GM21717 (cell line): ENCODE results near the gene PTPRT.
"Not testable (repeated sequence)": the region's sequence is repeated elsewhere in the genome, so short reads cannot be mapped to it uniquely, and the experiment has no call there.

Source experiments
- ATAC-seq: cut with Tn5 transposase; IDR thresholded peaks from one replicate; pipeline ENCODE4 v1.9.1; 2021; ENCODE audit warnings: mild to moderate bottlenecking, moderate library complexity; ENCODE audit not compliant: unreplicated experiment

PTPRT gene

DNA sequence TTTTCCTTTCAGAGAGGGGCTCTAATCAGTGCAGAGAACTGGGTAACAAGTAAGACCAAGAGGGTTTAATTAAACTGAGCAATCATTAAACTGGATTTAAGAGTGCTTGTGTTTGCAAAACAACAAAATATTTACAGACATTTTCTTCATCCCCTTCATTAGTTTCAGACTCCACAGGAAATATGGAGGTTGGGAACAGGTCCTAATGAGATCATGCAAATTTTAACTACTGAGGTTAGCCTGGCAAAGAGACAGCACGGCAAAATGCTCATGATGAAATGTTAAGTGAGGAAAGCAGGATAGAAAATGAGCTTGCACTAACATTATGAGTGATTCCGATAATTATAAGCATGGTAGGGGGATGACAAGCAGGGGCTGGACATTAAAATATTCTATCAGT lies 268.9 kb downstream of the PTPRT start:
- no peak for ATAC-seq

DNA sequence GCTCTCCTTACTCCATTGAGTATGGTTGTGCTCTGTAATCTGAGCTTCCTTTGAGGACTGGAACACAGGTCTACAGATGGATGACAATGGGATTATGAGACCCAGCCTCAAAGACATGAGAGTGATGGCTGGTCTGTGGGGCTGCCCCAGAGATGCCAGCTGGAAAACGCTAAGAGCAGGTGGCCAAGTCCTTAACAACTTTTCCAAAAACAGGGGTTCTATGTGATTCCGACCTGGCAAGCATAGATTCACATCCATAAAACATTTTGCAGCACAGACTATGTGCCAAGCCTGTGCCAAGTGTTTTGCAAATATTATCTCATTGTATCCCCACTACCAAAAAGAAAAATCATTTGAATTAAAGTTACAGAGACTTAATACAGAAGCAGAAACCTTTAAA lies 270.4 kb downstream of the PTPRT start:
- ATAC-seq, result no peak

DNA sequence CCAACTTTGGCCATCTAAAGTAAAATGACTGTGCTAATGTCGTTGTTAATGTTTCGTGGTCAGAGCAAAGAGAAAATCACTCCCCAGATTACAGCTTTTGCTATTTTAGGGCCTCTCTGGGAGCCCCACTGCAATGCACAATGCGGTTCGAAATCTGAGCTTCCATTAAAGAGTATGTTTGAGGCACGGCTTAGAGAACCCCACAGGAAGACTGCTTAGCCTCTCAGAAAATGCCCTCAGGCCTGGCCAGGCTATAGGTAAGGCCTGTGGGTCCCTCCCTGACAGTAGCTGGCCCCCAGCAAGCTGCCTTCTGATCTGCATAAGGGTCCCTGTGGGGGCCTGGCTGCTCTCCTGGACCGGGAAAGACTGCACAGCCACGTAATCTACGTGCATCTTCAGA lies 274.6 kb downstream of the PTPRT start:
- no peak for ATAC-seq

DNA sequence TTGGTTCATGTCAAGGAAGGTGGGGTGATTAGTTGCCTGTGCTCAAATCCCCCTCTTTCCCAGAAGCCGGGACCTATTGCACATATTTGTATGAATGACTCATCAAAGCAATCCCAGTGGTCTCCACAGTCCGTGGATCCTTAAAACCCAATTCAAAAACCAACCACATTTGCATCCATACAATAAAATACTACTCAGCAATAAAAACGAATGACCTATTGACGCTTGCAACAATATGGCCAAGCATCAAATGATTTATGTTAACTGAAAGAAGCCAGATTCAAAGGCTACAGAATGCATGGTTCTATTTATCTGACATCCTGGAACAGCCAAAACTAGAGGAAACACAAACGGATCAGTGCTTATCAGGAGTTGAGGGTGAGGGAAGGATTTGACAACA lies 275.4 kb downstream of the PTPRT start:
- ATAC-seq, result no peak

DNA sequence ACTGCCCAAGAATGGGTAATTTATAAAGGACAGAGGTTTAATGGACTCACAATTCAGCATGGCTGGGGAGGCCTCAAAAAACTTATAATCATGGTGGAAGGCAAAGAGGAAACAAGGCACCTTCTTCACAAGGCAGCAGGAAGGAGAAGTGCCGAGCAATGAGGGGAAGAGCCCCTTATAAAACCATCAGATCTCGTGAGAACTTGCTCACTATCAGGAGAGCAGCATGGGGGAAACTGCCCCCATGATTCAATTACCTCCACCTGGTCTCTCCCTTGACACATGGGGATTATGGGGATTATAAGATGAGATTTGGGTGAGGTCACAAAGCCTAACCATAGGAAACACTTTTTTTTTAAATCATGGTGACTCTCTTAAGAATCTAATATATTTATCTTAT lies 278.9 kb downstream of the PTPRT start:
- ATAC-seq, result not testable (repeated sequence)

DNA sequence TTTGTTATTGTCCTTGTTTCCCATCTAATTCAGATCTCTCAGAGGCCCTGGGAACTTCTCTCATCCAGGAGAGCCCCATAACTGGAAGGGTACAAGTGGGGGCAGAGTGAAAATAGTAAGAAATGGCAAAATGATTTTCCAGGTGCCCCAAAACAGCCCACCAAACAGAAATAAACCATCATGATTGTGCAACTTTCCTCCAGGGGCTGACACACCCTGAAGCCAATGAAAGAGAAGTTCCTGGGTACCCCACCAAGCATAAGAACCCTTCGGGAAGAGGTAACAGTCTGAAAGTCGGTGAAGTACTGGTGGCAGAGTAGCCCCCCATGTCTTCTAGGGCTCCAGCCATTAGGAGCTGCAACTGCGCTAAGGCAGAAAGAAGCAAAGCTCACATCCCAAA lies 282.0 kb downstream of the PTPRT start:
- no peak for ATAC-seq

DNA sequence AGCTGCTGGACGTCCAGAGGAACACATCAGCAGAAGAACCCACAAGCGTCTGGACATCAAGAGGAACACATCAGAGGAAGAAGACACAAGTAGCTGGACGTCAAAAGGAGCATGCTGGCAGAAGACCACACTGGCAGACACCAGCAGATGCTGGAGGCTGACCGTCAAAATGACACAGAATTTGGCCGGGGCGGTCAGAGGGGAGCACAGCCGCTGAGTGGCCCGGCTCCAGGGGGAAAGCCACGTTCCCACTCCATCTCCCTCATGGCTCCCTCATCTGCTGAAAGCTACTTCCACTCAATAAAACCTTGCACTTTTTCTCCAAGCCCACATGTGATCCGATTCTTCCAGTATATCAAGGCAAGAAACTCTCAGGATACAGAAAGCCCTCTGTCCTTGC lies 283.6 kb downstream of the PTPRT start:
- ATAC-seq, result no peak

DNA sequence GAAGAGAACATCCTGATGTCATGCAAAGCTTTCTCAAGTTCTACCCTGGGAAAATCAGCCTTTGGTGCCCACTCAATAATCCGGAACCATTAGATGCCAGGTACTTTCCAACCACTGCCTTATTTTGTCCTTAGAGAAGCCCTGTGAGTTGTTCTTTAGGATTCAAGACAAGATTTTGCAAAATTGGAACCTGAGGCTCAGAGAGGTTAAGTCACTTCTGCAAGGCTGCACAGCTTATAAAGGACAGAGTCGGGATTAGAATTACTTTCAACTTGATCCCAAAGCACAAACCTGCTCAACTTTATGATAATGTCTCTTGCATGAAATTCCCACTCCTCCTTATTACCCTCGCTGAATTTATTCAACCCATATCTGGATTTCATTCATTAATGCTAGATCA lies 287.2 kb downstream of the PTPRT start:
- no peak for ATAC-seq

DNA sequence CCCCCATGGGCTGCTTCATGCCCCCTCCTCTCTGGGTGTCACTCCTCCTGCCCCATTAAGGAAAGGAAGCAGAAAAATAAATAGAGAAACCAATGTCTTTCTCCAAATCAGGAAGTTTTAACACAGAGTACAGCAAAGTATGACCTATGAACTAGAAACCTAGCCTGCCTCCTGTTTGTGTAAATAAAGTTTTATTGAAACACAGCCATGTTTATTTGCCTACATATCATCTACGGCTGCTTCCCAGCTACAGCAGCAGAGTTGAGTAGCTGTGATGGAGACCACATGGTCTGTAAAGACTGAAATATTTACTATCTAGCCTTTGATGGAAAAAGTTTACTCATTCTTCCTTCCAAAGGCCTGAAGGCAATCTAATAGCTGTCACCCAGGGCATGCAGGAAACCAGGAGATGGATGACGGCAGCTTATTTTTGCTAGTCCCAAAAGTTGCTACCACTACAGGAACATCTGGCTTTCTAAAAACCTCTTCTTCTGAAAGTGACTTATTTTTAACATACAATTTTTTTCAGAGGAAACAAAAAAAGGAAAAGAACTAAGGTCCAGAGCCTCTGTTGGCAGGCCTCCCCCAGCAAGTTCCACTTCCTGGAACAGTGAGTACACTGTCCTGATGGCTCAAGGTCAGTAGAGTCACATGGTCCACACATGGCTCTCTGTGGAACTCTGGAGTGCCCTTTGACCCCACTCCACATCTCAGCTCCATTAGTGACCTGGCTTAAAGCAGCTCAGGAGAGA lies 287.8 kb downstream of the PTPRT start:
- no peak for ATAC-seq

DNA sequence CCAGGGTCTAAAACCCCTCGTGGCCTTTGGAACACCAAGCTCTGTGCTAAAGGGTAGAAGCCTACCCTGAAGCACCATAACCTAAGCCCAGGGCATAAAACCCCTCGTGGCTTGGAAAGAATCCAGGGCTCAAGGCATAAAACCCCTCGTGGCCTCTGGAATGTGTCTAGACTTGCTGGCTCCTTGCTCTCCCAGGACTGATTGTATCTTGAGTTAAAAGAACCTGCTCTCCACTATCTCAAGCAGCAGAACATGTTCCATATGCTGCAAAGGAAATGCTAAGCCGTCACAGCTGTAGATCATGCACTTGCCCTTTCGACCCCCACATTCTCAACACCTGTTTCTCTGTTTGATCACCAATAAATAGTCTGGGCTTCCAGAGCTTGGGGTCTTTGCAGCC lies 288.9 kb downstream of the PTPRT start:
- ATAC-seq, result not testable (repeated sequence)

DNA sequence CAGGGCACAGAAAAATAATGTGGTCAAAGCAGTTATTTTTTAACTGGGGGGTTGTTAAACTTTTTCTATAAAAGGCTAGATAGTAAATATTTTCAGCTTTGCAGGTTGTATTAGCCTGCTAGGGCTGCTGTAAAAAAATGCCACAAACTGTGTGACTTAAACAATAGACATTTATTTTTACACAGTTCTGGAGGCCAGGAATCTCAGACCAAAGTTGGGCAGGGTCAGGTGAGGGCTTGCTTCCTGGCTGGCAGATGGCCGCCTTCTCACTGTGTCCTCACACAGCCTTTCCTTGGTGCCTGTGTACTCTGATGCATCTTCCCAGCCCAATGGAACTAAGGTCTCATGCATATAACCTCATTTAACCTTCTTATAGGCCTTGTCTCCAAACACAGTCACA lies 294.7 kb downstream of the PTPRT start:
- ATAC-seq, result no peak

DNA sequence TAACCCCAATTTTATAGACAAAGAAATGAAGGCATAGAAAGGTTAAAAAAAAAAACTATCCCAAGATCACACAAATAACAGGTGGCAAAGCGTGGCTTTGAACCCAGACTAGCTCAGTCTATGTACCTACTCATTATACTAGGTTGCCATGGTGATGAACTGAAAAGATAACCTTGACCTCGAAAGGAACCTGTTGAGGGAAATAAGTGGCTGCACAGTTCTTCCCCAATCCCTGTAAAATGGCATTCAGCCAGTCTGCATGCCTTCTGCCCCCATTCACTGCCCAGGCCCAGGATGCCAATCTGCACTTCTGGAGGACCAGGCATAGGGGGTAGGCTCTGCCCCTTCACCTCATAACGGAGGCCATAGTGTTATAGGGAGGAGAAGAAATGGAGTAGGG lies 295.2 kb downstream of the PTPRT start:
- ATAC-seq, result no peak

DNA sequence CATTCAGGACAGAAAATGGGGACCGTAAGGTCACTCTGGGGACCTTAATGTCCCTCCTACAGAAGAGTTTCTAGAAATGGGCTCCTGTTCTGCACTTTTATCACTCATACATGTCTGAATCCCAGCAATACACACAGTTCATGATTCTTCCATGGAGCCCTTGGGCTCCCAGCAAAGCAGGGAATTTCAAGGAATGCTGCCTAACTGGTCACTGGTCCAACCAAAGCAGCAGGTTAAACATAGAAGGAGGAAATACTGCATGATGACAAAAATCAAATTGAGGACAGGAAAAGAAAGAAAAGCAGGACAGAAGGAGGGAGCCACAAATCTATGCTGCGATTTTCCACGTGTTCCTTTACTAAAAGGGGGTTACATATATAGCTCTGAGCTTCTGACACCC lies 300.2 kb downstream of the PTPRT start:
- ATAC-seq, result no peak

DNA sequence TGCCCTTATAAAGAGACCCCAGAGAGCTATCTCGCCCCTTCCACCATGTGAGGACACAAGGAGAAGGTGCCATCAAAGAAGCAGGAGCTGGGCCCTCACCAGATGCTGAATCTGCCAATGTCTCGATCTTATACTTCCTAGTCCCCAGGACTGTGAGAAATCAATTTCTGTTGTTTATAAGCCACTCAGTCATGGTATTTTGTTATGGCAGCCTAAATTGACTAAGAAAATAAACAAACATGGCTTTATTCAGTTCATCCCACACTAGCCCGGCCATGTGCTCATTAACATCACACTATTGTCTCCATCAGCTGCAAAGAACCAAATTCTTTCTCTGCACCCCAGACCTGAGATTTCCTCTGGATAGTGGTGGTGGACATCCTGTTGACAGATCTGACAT lies 302.4 kb downstream of the PTPRT start:
- no peak for ATAC-seq

DNA sequence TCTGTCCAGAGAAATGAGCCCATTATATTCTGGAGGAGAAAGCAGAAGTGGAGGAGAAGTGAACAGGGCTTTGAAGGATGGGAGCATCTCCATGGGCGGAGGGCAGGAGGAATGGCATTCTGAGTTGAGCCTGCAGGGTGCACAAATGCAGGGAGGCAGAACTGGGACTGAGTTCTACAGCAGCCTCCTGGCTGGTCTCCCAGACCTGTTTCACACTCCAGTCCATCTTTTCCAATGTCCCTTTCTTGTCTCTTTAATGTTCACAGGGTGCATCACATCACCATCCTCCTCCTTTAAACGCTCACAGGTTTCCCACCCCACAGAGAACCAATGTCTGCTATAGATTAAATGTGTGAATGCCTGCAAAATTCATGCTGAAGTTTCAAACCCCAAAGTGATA lies 302.9 kb downstream of the PTPRT start:
- no peak for ATAC-seq

DNA sequence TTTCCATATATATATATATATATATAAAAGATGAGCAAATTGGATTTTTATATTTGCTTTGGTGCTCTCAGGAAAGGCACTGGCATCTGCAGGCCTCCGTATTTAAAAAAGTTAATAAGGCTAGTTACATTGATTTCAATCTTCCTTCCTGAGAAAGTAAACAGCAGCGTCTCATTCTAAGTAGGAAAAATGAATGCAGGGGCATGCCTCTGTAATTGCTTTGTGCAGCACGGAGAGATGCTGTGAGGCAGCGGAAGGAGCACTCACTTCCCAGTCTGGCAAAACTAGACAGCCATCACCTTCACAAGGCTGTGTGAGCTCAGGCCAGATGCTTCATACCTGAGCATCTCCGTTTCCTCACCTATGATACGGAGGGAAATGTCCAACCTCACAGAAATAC lies 303.7 kb downstream of the PTPRT start:
- ATAC-seq, result no peak

DNA sequence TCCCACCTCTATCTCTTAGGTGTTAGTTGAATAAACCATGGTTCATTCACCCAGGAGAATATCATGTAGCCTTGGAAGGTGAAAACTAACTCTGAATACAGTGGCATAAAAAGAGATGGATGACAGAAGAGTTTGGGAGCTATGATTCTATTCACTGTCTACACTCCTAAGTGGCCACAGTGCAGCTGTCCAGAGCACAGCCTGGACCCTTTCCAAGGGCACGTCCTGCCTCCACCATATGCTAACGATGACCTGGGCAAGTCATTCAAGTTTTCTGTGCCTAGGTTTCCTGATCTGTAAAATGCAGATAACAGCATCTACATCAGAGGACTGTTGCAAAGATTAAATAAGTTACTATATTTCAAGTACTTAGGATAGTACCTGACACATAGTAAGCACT lies 314.1 kb downstream of the PTPRT start:
- no peak for ATAC-seq

DNA sequence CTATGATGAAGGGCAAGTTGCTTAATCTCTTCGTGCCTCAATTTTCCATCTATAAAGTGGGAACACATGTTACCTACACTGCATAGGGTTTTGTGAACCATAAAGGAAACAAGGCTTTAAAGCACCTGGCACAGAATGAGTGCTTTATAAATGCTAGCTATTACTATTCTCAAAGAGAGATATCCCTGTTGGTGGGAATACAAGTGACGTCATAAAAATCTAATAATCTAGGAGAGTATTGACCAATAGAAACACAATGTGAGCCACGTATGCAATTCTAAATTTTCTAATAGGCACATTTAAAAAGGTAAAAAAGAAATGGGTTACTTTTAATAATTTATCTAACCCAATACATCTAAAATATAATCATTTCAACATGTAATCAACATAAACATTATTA lies 316.4 kb downstream of the PTPRT start:
- ATAC-seq, result no peak

DNA sequence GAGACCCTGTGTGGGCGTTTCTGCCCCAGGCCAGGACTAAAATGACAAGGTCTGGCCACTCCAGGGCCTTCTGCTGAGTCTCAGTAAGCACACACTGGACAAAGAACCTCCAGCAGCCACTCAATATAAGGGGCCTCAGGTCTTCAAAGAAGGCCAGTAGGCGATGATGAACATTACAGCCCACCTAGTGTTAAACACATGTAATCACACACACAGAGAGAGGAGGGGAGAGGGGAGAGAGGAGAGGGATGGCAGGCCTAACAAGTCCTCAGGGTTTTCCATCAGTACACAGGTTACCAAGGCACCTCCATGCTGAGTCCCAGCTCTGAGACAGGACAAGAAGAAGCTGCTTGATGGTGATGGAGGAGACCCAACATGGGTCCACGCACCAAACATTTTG lies 325.6 kb downstream of the PTPRT start:
- ATAC-seq, result no peak

DNA sequence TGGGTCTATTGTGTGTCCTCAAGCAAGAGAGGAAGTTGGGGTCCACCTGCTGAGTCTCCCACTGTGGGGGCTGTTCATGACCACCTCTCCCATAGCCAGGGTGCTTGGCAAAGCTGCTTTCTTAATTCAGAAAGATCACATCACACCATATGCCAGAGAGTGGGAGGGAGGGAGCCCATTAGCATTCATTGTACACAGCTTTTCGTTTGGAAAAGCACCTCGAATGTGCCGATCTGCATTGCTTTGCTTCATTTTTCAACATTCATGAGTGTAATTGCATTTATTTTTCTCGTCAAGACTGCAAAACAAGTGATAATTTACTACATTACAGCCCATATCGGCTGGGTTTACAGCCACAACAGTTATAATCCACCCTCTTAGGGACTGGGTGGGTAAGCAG lies 327.3 kb downstream of the PTPRT start:
- ATAC-seq, result no peak

DNA sequence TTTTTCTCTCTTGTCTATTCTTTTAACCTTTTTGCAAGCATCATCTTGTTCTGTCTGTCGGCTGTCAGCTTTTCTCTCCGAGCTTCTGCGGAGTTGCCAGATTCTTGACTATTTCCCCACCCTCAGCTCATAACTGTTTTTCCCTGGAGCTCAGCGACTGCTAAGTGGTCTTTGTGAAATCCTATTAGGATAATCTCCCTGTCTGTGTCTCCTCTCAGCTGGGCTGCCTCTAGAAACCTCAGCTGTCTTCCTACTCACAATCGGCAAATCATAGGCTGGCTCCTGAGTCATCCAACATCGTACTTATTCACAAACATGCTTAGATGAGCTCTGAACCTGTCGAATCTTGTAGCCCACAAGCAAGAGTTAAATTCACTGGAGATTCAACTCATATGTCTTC lies 332.3 kb downstream of the PTPRT start:
- ATAC-seq, result no peak

DNA sequence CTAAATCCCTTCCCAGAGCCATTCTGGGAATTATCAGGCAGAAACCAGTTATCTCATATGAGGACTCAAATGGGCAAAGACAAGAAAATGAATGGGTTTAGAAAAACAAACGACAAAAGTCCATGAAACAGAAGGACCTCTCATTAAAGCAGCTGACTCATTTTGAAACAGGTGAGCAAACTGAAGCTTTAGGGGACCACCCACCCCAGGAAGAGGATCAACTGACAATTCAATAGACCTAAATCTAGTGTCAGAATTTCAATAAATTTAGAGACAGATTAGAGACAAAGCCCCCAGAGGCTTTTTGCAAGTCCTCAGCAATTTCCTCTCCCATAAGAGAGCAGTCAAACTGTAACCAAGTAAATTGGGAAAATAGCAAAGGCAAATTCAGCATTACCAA lies 333.8 kb downstream of the PTPRT start:
- no peak for ATAC-seq

DNA sequence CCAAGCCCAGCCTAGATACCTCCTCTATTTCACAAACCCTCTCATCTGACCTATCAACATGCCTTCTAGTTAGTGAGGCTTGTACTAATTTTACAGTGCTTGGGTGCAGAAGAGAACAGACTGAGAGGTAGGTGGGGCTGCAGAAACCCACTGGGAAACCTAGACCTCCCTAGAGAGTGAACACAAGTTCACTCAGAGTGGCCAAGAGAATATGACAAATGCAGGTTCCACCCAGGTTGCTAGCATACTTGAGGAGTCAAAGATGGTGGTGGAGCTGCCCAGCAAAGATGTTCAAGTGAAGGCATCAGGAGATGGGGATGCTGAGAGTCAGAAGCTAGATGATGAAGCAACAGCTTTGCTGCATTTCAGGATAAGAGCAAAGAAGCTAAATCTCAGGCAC lies 337.0 kb downstream of the PTPRT start:
- ATAC-seq, result no peak
